ENCODE results near the gene PPP2R2C. TPM values are rescaled to one million over a fixed set of nuclear protein-coding genes. Genes with fewer than 3 reads are reported as not detected.
A peak's percentile ranks its signal among the peaks of the same experiment; 100 is the strongest.

PPP2R2C gene
- polyA plus RNA-seq, 1 donor (not counting 4 experiments of a cell fraction or from before 2014, with no cell fraction given) = 12.3 TPM

DNA sequence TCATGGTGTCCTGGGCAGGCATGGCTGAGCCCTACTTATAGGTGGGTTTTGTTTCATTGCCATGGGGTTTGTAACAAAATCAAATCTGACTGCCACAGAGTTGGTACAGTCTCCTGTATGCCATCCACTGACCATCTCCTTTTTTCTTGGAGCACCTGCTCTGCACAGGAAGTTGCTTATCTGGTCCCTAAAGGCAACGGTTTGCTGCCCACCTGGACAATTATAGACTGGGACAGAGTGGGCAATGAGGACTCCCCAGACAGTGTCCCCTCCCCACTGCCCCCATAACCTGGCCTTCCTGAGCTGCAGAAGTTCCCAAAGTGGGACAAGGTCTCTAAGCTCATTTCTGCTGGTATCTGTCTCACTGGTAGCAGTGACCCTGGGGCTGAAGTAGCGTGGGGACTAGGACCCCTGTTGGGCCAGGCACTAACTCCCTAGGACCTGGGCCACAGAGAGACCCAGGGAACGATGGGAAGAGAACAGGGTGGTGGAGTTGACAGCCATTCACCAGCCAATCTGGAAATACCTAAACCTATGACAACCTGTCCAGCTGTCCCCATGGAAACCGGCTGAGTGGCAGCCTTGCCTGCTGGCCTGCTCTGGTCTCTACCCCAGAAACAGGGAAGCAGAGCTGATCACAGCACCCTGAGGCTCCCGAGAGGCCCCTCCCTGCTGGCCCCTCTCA lies 138.1 kb downstream of the PPP2R2C start:
- Histone ChIP-seq H3K4me2 (ENCODE audit: control insufficient read depth, extremely low read depth, insufficient read depth, low read depth, low read length) (no peak overlapping the region), H3K79me2 (ENCODE audit: control insufficient read depth, insufficient read depth, low read length) (no peaks in the 10 kb centered on the region), H2AFZ (ENCODE audit: control insufficient read depth, low read length) (no peak overlapping the region), H3K36me3 (ENCODE audit: control insufficient read depth in 2 of 2, extremely low read depth in 1 of 2, insufficient read depth in 2 of 2, low read length in 2 of 2) (peaks cover 0 to 4% of the 10 kb centered on the region in 2 experiments), H3K27ac (ENCODE audit: control insufficient read depth, insufficient read depth, low read length) (no peak overlapping the region), H3K9me1 (ENCODE audit: control insufficient read depth, extremely low read depth, insufficient read depth, low read length) (no peaks in the 10 kb centered on the region), H3K9ac (ENCODE audit: control insufficient read depth, extremely low read depth, insufficient read depth, low read length) (no peak overlapping the region), H3K9me3 (ENCODE audit: control insufficient read depth, low read depth, low read length) (no peaks in the 10 kb centered on the region), H4K20me1 (ENCODE audit: control insufficient read depth, extremely low read depth, insufficient read depth, low read length) (no peaks in the 10 kb centered on the region), H3K4me3 (ENCODE audit: control insufficient read depth in 2 of 3, extremely low read depth in 1 of 3, insufficient read depth in 2 of 3, low read depth in 1 of 3, low read length in 3 of 3) (no peak overlapping the region), H3K27me3 (ENCODE audit: control insufficient read depth, extremely low read depth, insufficient read depth, low read length) (no peaks in the 10 kb centered on the region), H3K4me1 (ENCODE audit: control insufficient read depth, extremely low read depth, insufficient read depth, low read length) (no peaks in the 10 kb centered on the region)
- TF ChIP-seq EZH2 (IDR thresholded peaks at IDR 0.05; ENCODE audit: low read length) (no peak), CTCF (optimal IDR thresholded peaks at IDR 0.05 in 1 of 3, IDR thresholded peaks at IDR 0.05 in 1 of 3, conservative IDR thresholded peaks at IDR 0.05 in 1 of 3; ENCODE audit: extremely low read depth in 1 of 3, insufficient read depth in 2 of 3, low read length in 3 of 3) (no peak)
- DNase-seq (ENCODE audit: low read depth, low spot score) = no peak
- no peak for FAIRE-seq
- dilution Hi-C loops (cut with MboI; ENCODE audit: extremely low pct_ligation_motif_present, low sequenced_read_pairs) = no loop called here

DNA sequence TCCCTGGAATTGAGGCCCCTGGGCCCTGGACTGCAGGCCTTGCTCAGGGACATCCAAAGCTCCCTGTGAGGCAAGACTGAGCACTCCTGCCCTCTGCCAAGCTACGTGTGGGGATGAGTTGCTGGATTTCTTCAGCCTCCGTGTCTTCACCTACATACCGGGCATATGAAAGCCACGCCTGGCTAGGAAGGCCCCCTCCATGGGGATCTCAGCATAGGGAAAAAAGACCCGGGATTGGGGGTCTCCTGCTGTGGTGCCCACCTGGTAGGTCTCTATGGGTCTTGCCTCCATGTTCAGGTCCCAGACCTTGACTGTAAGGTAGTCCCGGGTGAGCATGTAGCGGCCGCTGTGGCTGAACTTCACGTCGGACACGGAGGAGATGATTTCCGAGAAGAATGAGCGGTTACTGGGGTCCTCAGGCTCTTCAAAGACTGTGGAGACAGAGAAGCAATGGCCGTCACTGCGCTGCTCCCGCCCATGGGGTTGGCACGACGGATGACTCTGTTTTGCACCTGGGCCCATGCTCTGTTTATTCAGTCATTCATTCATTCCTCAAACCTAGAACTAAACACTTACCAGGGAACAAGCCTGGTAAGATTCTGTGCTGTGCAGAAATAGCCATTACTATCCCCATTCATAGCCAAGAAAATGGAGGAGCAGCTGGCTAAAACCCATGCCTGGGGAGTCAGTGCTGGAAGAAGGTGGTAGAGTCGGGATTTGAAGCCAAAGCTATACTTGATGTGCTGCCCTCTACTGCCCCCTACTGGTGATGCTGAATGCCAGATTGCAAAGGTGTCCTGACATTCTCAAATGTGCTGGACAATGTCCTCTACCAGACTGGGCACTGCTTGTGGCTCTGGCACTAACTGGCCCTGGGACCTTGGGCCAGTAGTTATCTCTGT lies 138.9 kb downstream of the PPP2R2C start:
- DNase-seq (ENCODE audit: low read depth, low spot score) (no peak), FAIRE-seq (no peak)
- no peak overlapping the region for H3K9ac ChIP-seq (ENCODE audit: control insufficient read depth, extremely low read depth, insufficient read depth, low read length)
- no peaks in the 10 kb centered on the region for H4K20me1 ChIP-seq (ENCODE audit: control insufficient read depth, extremely low read depth, insufficient read depth, low read length)
- H3K4me3 ChIP-seq (ENCODE audit: control insufficient read depth in 2 of 3, extremely low read depth in 1 of 3, insufficient read depth in 2 of 3, low read depth in 1 of 3, low read length in 3 of 3) = no peak overlapping the region
- H3K27ac ChIP-seq (ENCODE audit: control insufficient read depth, insufficient read depth, low read length) = no peak overlapping the region
- H3K9me1 ChIP-seq (ENCODE audit: control insufficient read depth, extremely low read depth, insufficient read depth, low read length) = no peaks in the 10 kb centered on the region
- H2AFZ ChIP-seq (ENCODE audit: control insufficient read depth, low read length) = no peak overlapping the region
- no peaks in the 10 kb centered on the region for H3K9me3 ChIP-seq (ENCODE audit: control insufficient read depth, low read depth, low read length)
- no peaks in the 10 kb centered on the region for H3K79me2 ChIP-seq (ENCODE audit: control insufficient read depth, insufficient read depth, low read length)
- TF ChIP-seq EZH2 (IDR thresholded peaks at IDR 0.05; ENCODE audit: low read length) (no peak), CTCF (optimal IDR thresholded peaks at IDR 0.05 in 1 of 3, IDR thresholded peaks at IDR 0.05 in 1 of 3, conservative IDR thresholded peaks at IDR 0.05 in 1 of 3; ENCODE audit: extremely low read depth in 1 of 3, insufficient read depth in 2 of 3, low read length in 3 of 3) (peak in 2 of 3 experiments; percentile 76 to 83)
- no peak overlapping the region for H3K4me2 ChIP-seq (ENCODE audit: control insufficient read depth, extremely low read depth, insufficient read depth, low read depth, low read length)
- H3K36me3 ChIP-seq (ENCODE audit: control insufficient read depth in 2 of 2, extremely low read depth in 1 of 2, insufficient read depth in 2 of 2, low read length in 2 of 2) = peaks cover 0 to 4% of the 10 kb centered on the region in 2 experiments
- no peaks in the 10 kb centered on the region for H3K27me3 ChIP-seq (ENCODE audit: control insufficient read depth, extremely low read depth, insufficient read depth, low read length)
- dilution Hi-C loops (cut with MboI; ENCODE audit: extremely low pct_ligation_motif_present, low sequenced_read_pairs) = no loop called here
- H3K4me1 ChIP-seq (ENCODE audit: control insufficient read depth, extremely low read depth, insufficient read depth, low read length) = no peaks in the 10 kb centered on the region
